ENCODE results near the gene PLCH1. TPM values are rescaled to one million over a fixed set of nuclear protein-coding genes. Genes with fewer than 3 reads are reported as not detected.

The PLCH1 gene
- total RNA-seq, 1 experiment from 2014 or later = 8.9 TPM

DNA sequence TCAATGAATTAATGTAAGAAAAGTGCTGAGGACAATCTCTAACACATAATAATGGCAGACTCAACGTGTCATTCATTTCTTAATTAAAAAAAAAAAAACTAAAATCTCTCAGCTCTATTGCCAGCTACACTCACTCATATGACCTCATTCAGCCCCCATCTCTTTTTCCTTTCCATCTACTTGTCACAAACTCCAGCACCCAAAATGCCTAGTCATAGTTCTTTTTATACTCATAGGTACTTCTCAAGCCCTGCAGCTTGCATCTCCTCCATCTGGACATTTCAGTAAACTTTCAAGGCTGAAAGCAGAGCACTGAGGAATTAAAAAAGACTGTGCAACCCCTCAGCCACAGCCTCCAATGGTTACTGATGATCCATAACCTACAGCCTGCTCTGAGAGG lies 109.8 kb downstream of the PLCH1 start (continued):
- no peak for TF ChIP-seq ARID4B (CRISPR knock-in tag; IDR thresholded peaks at IDR 0.05; ENCODE audit: borderline replicate concordance)

GRCh38 chr3:155634121-155634719 lies 110.7 kb downstream of the PLCH1 start:
- H3K4me1 Mint-ChIP-seq = peaks cover 36% of the 10 kb centered on the region
- ATAC-seq (peak; percentile 64), DNase-seq (ENCODE audit: low spot score) (no peak)
- POLR2A ChIA-PET = no interaction called here
- H3K4me3 Mint-ChIP-seq = no peak overlapping the region
- CTCF ChIA-PET = interaction anchor here (0.5 to 1.2 kb wide), 3 partner anchors 38 to 172 kb away, joined by 3 to 6 read pairs (median 3); partner anchors contain the start of gene C3orf33
- no peaks in the 10 kb centered on the region for H3K27me3 Mint-ChIP-seq (ENCODE audit: low read depth)
- 0 out of 2 replicates have a peak overlapping the region, but pooled peaks have one; percentile 8 for H3K27ac Mint-ChIP-seq
- H3K36me3 Mint-ChIP-seq = no peaks in the 10 kb centered on the region
- TF ChIP-seq, protein P1, sequence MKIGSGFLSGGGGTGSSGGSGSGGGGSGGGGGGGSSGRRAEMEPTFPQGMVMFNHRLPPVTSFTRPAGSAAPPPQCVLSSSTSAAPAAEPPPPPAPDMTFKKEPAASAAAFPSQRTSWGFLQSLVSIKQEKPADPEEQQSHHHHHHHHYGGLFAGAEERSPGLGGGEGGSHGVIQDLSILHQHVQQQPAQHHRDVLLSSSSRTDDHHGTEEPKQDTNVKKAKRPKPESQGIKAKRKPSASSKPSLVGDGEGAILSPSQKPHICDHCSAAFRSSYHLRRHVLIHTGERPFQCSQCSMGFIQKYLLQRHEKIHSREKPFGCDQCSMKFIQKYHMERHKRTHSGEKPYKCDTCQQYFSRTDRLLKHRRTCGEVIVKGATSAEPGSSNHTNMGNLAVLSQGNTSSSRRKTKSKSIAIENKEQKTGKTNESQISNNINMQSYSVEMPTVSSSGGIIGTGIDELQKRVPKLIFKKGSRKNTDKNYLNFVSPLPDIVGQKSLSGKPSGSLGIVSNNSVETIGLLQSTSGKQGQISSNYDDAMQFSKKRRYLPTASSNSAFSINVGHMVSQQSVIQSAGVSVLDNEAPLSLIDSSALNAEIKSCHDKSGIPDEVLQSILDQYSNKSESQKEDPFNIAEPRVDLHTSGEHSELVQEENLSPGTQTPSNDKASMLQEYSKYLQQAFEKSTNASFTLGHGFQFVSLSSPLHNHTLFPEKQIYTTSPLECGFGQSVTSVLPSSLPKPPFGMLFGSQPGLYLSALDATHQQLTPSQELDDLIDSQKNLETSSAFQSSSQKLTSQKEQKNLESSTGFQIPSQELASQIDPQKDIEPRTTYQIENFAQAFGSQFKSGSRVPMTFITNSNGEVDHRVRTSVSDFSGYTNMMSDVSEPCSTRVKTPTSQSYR (CRISPR knock-in tag; IDR thresholded peaks at IDR 0.05) = no peak
- TF ChIP-seq GABPB1 (CRISPR knock-in tag; IDR thresholded peaks at IDR 0.05) = no peak
- TF ChIP-seq ZNF416 (CRISPR knock-in tag; IDR thresholded peaks at IDR 0.05) = no peak
- TF ChIP-seq TEAD1 (CRISPR knock-in tag; IDR thresholded peaks at IDR 0.05) = no peak
- TF ChIP-seq ZNF317 (CRISPR knock-in tag; IDR thresholded peaks at IDR 0.05; ENCODE audit: borderline replicate concordance, low read depth) = no peak
- no peak for TF ChIP-seq ATF2 (CRISPR knock-in tag; IDR thresholded peaks at IDR 0.05; ENCODE audit: borderline replicate concordance, low read depth)
- no peak for TF ChIP-seq RELA (CRISPR knock-in tag; IDR thresholded peaks at IDR 0.05; ENCODE audit: borderline replicate concordance)
- no peak for TF ChIP-seq SOX15 (CRISPR knock-in tag; IDR thresholded peaks at IDR 0.05)
- TF ChIP-seq ZNF138 (CRISPR knock-in tag; conservative IDR thresholded peaks at IDR 0.05) = no peak
- TF ChIP-seq SMAD4 (CRISPR knock-in tag; IDR thresholded peaks at IDR 0.05) = no peak
- no peak for TF ChIP-seq NR3C1 (CRISPR knock-in tag; conservative IDR thresholded peaks at IDR 0.05; ENCODE audit: low read depth)
- no peak for TF ChIP-seq ZNF232 (CRISPR knock-in tag; IDR thresholded peaks at IDR 0.05)
- TF ChIP-seq SP1 (CRISPR knock-in tag; conservative IDR thresholded peaks at IDR 0.05) = no peak
- no peaks in the 10 kb centered on the region for H3K9me3 Mint-ChIP-seq
